ENCODE results near the gene ABCA2.

Gene ABCA2

GRCh38 chr9:137044037-137044436, 16.0 kb upstream of the ABCA2 start:
- Histone ChIP-seq H4K20me1 (ENCODE audit: low read depth, low read length) (no peaks in the 10 kb centered on the region), H3K79me2 (ENCODE audit: insufficient read depth, low read length) (no peaks in the 10 kb centered on the region), H3K27me3 (ENCODE audit: low read length) (no peaks in the 10 kb centered on the region), H3K9me2 (replicated peaks; ENCODE audit: insufficient read depth, low read length) (no peaks in the 10 kb centered on the region), H3K9me3 (ENCODE audit: insufficient read depth, low read length) (no peaks in the 10 kb centered on the region), H3K4me3 (ENCODE audit: insufficient read depth, low read length, poor library complexity, severe bottlenecking) (no peak overlapping the region), H3F3A (ENCODE audit: insufficient read depth) (no peaks in the 10 kb centered on the region), H2AFZ (ENCODE audit: low read depth, low read length, severe bottlenecking) (no peak overlapping the region), H3K36me3 (ENCODE audit: low read length) (no peaks in the 10 kb centered on the region), H3K27ac (ENCODE audit: low read depth, low read length) (no peak overlapping the region), H3K9ac (ENCODE audit: low read length) (no peak overlapping the region), H3K4me2 (ENCODE audit: low read depth, low read length, poor library complexity, severe bottlenecking) (no peak overlapping the region)
- TF ChIP-seq CTCF (IDR thresholded peaks at IDR 0.05; ENCODE audit: insufficient read depth, low read length, poor library complexity, severe bottlenecking) (no peak), EZH2phosphoT487 (conservative IDR thresholded peaks at IDR 0.05; ENCODE audit: low read length) (no peak)

GRCh38 chr9:137042751-137043727, 15.0 kb upstream of the ABCA2 start:
- Histone ChIP-seq H3K9me3 (ENCODE audit: insufficient read depth, low read length) (no peaks in the 10 kb centered on the region), H3K27me3 (ENCODE audit: low read length) (no peaks in the 10 kb centered on the region), H3F3A (ENCODE audit: insufficient read depth) (no peaks in the 10 kb centered on the region), H3K79me2 (ENCODE audit: insufficient read depth, low read length) (no peaks in the 10 kb centered on the region), H3K36me3 (ENCODE audit: low read length) (no peaks in the 10 kb centered on the region), H3K27ac (ENCODE audit: low read depth, low read length) (no peak overlapping the region), H3K9ac (ENCODE audit: low read length) (no peak overlapping the region), H3K4me3 (ENCODE audit: insufficient read depth, low read length, poor library complexity, severe bottlenecking) (no peak overlapping the region), H3K4me2 (ENCODE audit: low read depth, low read length, poor library complexity, severe bottlenecking) (no peak overlapping the region), H4K20me1 (ENCODE audit: low read depth, low read length) (no peaks in the 10 kb centered on the region), H3K9me2 (replicated peaks; ENCODE audit: insufficient read depth, low read length) (no peaks in the 10 kb centered on the region), H2AFZ (ENCODE audit: low read depth, low read length, severe bottlenecking) (no peak overlapping the region)
- TF ChIP-seq EZH2phosphoT487 (conservative IDR thresholded peaks at IDR 0.05; ENCODE audit: low read length) = no peak
- TF ChIP-seq CTCF (IDR thresholded peaks at IDR 0.05; ENCODE audit: insufficient read depth, low read length, poor library complexity, severe bottlenecking) = no peak

- H3K4me2 ChIP-seq (ENCODE audit: low read depth, low read length, poor library complexity, severe bottlenecking) = no peak overlapping the region
Observed at GRCh38 chr9:137041124-137041523, 13.1 kb upstream of the ABCA2 start.

More at GRCh38 chr9:137041124-137041523, 13.1 kb upstream of the ABCA2 start:
- Histone ChIP-seq H3K27me3 (ENCODE audit: low read length) (no peaks in the 10 kb centered on the region), H2AFZ (ENCODE audit: low read depth, low read length, severe bottlenecking) (no peak overlapping the region), H3K9me3 (ENCODE audit: insufficient read depth, low read length) (no peaks in the 10 kb centered on the region), H3K9me2 (replicated peaks; ENCODE audit: insufficient read depth, low read length) (no peaks in the 10 kb centered on the region), H3K36me3 (ENCODE audit: low read length) (no peaks in the 10 kb centered on the region), H3F3A (ENCODE audit: insufficient read depth) (no peaks in the 10 kb centered on the region), H4K20me1 (ENCODE audit: low read depth, low read length) (no peaks in the 10 kb centered on the region), H3K4me3 (ENCODE audit: insufficient read depth, low read length, poor library complexity, severe bottlenecking) (no peak overlapping the region), H3K9ac (ENCODE audit: low read length) (no peak overlapping the region), H3K79me2 (ENCODE audit: insufficient read depth, low read length) (no peaks in the 10 kb centered on the region), H3K27ac (ENCODE audit: low read depth, low read length) (no peak overlapping the region)
- TF ChIP-seq CTCF (IDR thresholded peaks at IDR 0.05; ENCODE audit: insufficient read depth, low read length, poor library complexity, severe bottlenecking) (no peak), EZH2phosphoT487 (conservative IDR thresholded peaks at IDR 0.05; ENCODE audit: low read length) (no peak)
